HS-27A (cell line): Measurements from ENCODE around the gene NRN1L.
A peak's percentile ranks its signal among the peaks of the same experiment; 100 is the strongest.
"Not testable (repeated sequence)": the region's sequence is repeated elsewhere in the genome, so short reads cannot be mapped to it uniquely, and the experiment has no call there.

Experiments used
- DNase-seq: peaks from one replicate; pipeline ENCODE4 v3.0.0-alpha.2; 2012; ENCODE audit warnings: low read depth, missing footprints

The NRN1L gene

GRCh38 chr16:67884684-67885083 lies at the start of gene NRN1L:
Gene NRN1L, plus strand, starts transcription at chr16:67884885. Its CDS starts 19 bp downstream, at chr16:67884904.
- DNase-seq: no peak

- not testable (repeated sequence) for DNase-seq
These were observed 47.5 kb upstream of the NRN1L start for GRCh38 chr16:67837190-67837589.

- no peak for DNase-seq
These were observed 46.9 kb upstream of the NRN1L start for GRCh38 chr16:67837811-67838210.

GRCh38 chr16:67841198-67841815 lies 43.4 kb upstream of the NRN1L start:
- DNase-seq: no peak

- peak; percentile 94 for DNase-seq
These were observed 42.7 kb upstream of the NRN1L start, which contains the start of gene THAP11 for GRCh38 chr16:67841816-67842508. Gene THAP11, plus strand, starts transcription at chr16:67842320. Its CDS starts 235 bp downstream, at chr16:67842555.

- no peak for DNase-seq
These were observed 42.0 kb upstream of the NRN1L start for GRCh38 chr16:67842509-67843342.

GRCh38 chr16:67843343-67843765 lies 41.3 kb upstream of the NRN1L start:
- no peak for DNase-seq

- DNase-seq: no peak
These were observed 40.2 kb upstream of the NRN1L start for GRCh38 chr16:67844497-67844896.

- no peak for DNase-seq
These were observed 39.2 kb upstream of the NRN1L start for GRCh38 chr16:67845291-67846062.

- no peak for DNase-seq
These were observed 38.7 kb upstream of the NRN1L start for GRCh38 chr16:67846063-67846319.

- no peak for DNase-seq
These were observed 38.2 kb upstream of the NRN1L start, which contains the start of gene NUTF2 for GRCh38 chr16:67846320-67847063. Gene NUTF2, plus strand, starts transcription at chr16:67846933. Its CDS starts 18,198 bp downstream, at chr16:67865131.

- no peak for DNase-seq
These were observed 37.4 kb upstream of the NRN1L start, which contains the start of gene CENPT for GRCh38 chr16:67847064-67847861. Gene CENPT, minus strand, starts transcription at chr16:67847693. Its CDS starts 13,834 bp downstream, at chr16:67833859.

GRCh38 chr16:67848118-67848517 lies 36.6 kb upstream of the NRN1L start:
- DNase-seq: no peak

- DNase-seq: no peak
These were observed 31.0 kb upstream of the NRN1L start for GRCh38 chr16:67853670-67854069.

- no peak for DNase-seq
These were observed 28.9 kb upstream of the NRN1L start for GRCh38 chr16:67855789-67856188.

GRCh38 chr16:67856927-67857546 lies 27.6 kb upstream of the NRN1L start:
- no peak for DNase-seq

GRCh38 chr16:67857547-67858233 lies 27.0 kb upstream of the NRN1L start:
- no peak for DNase-seq

GRCh38 chr16:67858500-67858899 lies 26.2 kb upstream of the NRN1L start:
- no peak for DNase-seq
